IgD-negative memory B cell (primary cell): ENCODE data around the gene SLIT3. TPM values are rescaled to one million over a fixed set of nuclear protein-coding genes. Genes with fewer than 3 reads are reported as not detected.

Experiments
- H3K27ac Mint-ChIP-seq, 3 donors: one replicate each; pipeline ENCODE4 v1.8.0; 2020 to 2022; ENCODE audit warnings: mild to moderate bottlenecking in 3 of 3, mixed read lengths in 3 of 3, moderate library complexity in 1 of 3
- H3K27me3 Mint-ChIP-seq: one replicate; pipeline ENCODE4 v1.8.0; 2021; ENCODE audit warnings: mixed read lengths
- H3K36me3 Mint-ChIP-seq: one replicate; pipeline ENCODE4 v1.8.0; 2020; ENCODE audit warnings: mild to moderate bottlenecking, mixed read lengths
- H3K4me1 Mint-ChIP-seq, 3 donors: one replicate each; pipeline ENCODE4 v1.8.0; 2020 to 2022; ENCODE audit warnings: mixed read lengths in 3 of 3, mild to moderate bottlenecking in 1 of 3
- H3K4me3 Mint-ChIP-seq, 4 donors: one replicate each; pipeline ENCODE4 v1.8.0; 2020 to 2022; ENCODE audit warnings: mild to moderate bottlenecking in 4 of 4, mixed read lengths in 4 of 4, moderate library complexity in 3 of 4
- H3K9me3 Mint-ChIP-seq, 3 donors: one replicate each; pipeline ENCODE4 v1.8.0; 2020 to 2021; ENCODE audit warnings: mixed read lengths in 3 of 3, mild to moderate bottlenecking in 1 of 3
- polyA plus RNA-seq: library from polyadenylated mRNA; unstranded; fragments of 300-500 nt; fragmentation: Illumina TruSeq; gene quantifications from one replicate; pipeline ENCODE4 v1.2.3, GENCODE V29; 2021

SLIT3 gene
- polyA plus RNA-seq, 1 donor from 2014 or later, result not detected

DNA sequence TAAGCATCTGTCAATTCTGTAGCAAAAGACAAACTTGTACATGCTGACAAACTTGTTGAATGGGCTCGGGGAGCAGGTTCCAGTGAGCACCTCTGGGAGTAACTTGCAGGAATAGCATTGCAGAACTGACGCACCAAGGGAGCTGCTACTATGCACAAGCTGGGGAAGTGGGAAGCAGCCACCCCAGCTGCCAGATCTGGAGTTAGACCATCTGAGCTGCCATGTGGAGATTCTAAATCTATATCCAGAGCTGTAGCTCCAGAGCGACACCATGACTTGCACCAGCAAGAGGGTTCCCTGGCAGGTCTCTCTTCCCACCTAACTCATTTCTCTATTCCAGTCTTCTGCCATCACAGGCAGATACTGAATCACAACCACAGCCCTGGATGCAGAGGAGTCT lies 375.8 kb downstream of the SLIT3 start:
- Mint-ChIP-seq H3K27me3 (peaks cover 18% of the 10 kb centered on the region), H3K9me3 (no peaks in the 10 kb centered on the region), H3K4me3 (no peak overlapping the region), H3K27ac (no peak overlapping the region), H3K4me1 (peaks cover 1 to 9% (median 6%) of the 10 kb centered on the region in 3 donors), H3K36me3 (no peaks in the 10 kb centered on the region)

DNA sequence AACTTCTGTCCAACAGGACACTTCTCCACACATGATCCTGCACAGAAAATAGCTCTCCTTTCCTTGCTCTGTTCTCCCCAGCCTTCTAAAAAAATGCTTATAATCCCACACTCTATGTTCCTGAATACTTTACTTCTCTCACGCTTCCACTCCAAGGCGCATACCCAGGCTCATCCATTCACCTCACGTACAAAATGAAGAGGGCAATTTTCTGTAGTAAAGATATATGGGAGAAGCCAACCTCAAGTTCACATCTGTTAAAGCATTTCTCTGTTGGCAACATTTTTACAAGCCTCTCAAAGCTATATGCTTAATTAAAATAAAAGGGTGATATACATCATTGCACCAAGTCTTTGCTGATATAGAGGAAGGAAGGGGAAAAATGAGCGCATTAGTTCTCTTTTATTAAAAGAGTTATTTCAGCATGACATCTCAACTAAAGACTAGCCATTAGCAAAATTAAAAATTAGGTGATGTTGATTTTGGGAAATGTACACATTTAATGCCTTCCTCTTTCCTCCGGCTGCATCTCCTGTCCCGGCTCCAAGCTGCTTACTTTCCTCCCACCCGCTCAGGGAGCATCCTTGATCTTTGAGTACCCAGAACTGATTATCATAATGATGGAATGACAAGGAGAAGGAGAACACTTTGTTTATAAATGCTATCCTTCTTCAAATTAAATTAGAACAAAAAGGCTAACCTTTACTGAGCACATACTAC lies 379.6 kb downstream of the SLIT3 start:
- Mint-ChIP-seq H3K27ac (no peak overlapping the region), H3K4me1 (peaks cover 9 to 28% (median 20%) of the 10 kb centered on the region in 3 donors), H3K27me3 (peaks cover 21% of the 10 kb centered on the region), H3K9me3 (no peaks in the 10 kb centered on the region), H3K36me3 (no peaks in the 10 kb centered on the region), H3K4me3 (no peak overlapping the region)

DNA sequence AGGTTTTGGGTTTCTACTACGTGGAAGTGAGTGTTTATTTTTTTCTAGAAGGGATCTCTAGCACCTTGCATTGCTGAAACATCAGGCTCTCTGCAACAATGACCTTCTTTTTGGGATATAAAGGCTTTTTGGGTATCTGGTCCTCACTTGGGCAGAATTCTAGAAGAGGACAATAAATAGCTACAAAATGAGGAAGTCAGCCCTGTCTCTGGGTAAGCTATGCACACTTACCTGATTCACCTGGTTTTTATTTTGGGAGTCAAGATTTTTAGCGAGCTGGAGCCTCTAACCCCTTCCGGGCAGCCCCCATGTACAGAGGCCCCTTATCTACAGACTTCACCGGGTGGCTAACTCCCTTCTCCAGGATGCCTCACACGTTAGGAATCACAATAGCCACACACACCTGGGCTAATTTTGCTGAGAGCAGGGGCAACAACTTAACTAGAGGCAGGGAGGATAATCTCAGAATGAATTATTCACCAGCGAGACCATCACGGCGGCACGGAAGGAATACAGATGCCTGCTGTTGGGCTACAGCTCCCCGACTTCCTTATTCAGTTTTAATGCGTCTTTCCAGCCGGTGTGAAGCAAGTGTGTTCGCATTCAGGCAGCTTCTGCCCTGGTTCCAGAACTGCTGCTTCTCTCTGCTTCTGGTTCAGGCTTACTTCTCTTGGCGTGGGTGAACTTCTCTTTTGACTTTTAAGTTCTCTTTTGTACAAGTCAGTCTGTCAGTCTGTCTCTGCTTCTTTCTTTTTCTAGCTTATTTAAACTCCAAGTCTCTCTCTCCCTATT lies 380.7 kb downstream of the SLIT3 start:
- H3K27me3 Mint-ChIP-seq, result peaks cover 21% of the 10 kb centered on the region

DNA sequence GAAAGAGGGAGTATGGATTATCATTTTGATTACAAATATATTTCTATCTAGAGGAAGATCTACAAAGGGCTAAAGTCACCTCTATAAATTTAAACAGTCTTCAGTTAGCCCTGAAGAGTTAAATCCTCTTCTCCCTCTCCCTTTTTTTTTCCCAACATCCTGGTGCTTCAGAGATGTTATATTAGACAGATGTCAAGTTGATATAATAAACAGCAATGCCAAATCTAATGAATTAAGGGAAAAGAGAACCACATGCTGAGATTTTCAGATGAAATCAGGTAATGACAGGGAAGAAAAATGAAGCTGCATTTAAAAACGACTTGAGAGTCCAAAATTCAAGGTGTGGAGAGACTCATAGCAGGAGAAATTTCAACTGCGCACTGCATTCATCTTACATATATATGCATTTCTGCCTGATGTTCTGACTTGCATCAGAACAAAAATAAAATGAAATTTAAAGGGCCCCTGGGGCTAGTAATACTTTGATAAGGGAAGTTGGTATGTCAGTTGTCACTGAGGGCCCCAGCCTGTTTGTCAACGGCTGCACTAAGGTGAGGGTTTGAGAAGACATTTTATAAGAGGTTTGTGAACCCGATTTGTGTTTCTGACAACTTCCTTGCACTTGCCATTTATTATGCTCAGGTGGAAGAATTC lies 382.9 kb downstream of the SLIT3 start:
- Mint-ChIP-seq H3K4me1 (peaks cover 9 to 28% (median 20%) of the 10 kb centered on the region in 3 donors), H3K27ac (no peak overlapping the region), H3K27me3 (peaks cover 16% of the 10 kb centered on the region), H3K4me3 (no peak overlapping the region), H3K36me3 (no peaks in the 10 kb centered on the region), H3K9me3 (no peaks in the 10 kb centered on the region)

More for the DNA sequence above, 380.7 kb downstream of the SLIT3 start:
- no peak overlapping the region for H3K27ac Mint-ChIP-seq
- H3K4me3 Mint-ChIP-seq, result peak overlapping the region in 2 of 4 donors; percentile 49 to 53
- no peaks in the 10 kb centered on the region for H3K36me3 Mint-ChIP-seq
- H3K9me3 Mint-ChIP-seq, result no peaks in the 10 kb centered on the region
- peaks cover 9 to 28% (median 20%) of the 10 kb centered on the region in 3 donors for H3K4me1 Mint-ChIP-seq

DNA sequence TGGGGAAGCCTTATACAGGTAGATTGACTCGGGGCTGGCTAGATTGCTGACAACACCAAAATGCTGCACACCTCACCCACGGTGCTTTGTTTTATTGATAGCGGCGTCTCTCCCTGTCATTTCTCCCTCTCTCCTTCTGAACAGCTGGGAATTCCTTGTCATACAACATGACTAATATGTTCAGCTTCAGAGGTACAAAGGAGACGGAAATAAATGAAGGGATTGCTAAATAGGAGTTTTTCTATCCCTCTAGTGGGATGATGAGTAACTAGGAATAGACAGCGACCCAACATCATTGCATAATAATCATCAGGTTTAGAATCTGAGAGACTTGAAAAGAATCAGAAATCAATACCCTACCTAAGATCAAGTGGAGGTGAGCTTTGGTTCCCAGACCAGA lies 384.1 kb downstream of the SLIT3 start:
- Mint-ChIP-seq H3K27ac (no peak overlapping the region), H3K4me1 (peaks cover 9 to 28% (median 20%) of the 10 kb centered on the region in 3 donors), H3K9me3 (no peaks in the 10 kb centered on the region), H3K4me3 (no peak overlapping the region), H3K27me3 (peaks cover 20% of the 10 kb centered on the region), H3K36me3 (no peaks in the 10 kb centered on the region)

DNA sequence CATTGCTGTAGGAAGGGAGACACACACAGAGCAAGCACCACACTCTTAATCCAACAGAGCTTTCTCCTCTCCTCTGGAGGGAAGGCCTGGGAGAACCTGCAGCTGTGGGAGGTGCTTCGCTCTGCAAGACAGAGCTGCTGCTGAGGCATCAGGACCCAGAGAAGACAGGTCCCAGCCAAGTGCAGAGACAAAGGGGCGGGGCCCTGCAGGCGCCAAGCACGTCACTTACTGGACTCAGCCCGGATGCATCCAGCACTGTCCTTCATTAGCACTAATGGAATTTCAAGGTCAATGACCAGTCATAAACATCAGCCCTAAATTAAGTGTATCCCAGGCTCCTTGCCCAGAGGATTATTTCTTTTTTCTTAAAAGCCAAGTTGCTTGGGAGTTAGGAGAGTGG lies 384.7 kb downstream of the SLIT3 start:
- H3K9me3 Mint-ChIP-seq, result no peaks in the 10 kb centered on the region
- peaks cover 9 to 28% (median 20%) of the 10 kb centered on the region in 3 donors for H3K4me1 Mint-ChIP-seq
- H3K36me3 Mint-ChIP-seq, result no peaks in the 10 kb centered on the region
- no peak overlapping the region for H3K4me3 Mint-ChIP-seq
- peaks cover 16% of the 10 kb centered on the region for H3K27me3 Mint-ChIP-seq
- no peak overlapping the region for H3K27ac Mint-ChIP-seq

DNA sequence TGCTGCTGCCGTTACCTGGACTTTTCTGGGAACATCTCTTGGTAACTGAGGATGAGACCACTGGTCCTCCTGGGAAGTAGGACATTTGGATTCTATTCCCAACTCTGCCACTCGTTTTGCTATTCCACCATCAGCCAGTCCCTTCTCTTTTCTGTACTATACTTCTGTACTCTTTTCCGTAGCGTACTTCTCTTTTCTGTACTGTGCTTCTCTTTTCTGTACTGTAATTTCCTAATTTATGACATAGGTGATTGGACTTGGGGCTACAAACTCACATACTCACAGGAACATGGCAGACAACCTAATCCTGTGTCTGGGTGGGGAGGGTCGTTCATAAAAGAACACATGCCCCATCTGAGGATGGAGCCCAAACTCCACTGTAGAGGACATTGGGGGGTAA lies 386.4 kb downstream of the SLIT3 start:
- Mint-ChIP-seq H3K9me3 (no peaks in the 10 kb centered on the region), H3K4me1 (peaks cover 3 to 13% (median 10%) of the 10 kb centered on the region in 3 donors), H3K27ac (no peak overlapping the region), H3K27me3 (peaks cover 8% of the 10 kb centered on the region), H3K36me3 (no peaks in the 10 kb centered on the region), H3K4me3 (no peak overlapping the region)

DNA sequence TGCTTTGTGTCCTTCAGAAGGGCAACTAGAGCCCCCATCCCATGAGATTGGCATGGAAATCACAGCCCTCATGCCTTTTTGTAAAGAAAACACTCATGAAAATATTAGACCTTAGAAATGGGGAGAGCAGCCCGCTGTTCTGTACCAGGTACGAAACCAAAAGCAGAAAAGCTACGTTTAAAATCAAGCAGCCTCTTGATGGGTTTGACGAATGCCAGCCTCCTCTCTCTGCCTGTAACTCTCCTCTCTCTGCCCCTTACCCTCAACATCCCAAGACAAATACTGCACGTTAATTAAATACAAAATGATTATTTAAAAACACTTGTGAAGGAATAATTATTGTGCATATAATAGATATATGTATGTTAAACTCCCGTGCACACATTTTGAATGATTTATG lies 390.1 kb downstream of the SLIT3 start:
- Mint-ChIP-seq H3K36me3 (no peaks in the 10 kb centered on the region), H3K4me3 (no peak overlapping the region), H3K27ac (no peak overlapping the region)

DNA sequence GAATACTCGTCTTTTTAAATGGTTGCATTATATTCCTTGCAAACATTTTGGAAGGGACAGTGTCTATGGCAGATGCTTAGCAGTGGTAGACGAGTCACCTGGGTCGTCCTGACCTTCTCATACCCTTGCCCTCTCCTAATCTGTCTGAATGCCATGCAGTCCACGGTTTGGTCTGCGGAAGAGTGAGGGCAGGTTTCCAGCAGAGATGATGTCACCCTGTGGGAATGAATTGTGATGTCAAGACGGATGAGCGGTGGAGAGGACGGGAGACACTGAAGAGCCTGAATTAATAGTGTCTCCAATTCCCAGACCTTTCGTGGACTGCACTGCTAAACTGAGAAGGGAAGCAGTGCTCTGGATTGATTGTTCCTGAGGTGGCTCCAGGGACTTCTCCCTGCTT lies 392.7 kb downstream of the SLIT3 start:
- Mint-ChIP-seq H3K36me3 (no peaks in the 10 kb centered on the region), H3K27me3 (peaks cover 8% of the 10 kb centered on the region), H3K4me1 (no peaks in the 10 kb centered on the region), H3K9me3 (no peaks in the 10 kb centered on the region), H3K27ac (no peak overlapping the region), H3K4me3 (no peak overlapping the region)

More for the DNA sequence above, 390.1 kb downstream of the SLIT3 start:
- Mint-ChIP-seq H3K27me3 (peaks cover 5% of the 10 kb centered on the region), H3K4me1 (no peaks in the 10 kb centered on the region), H3K9me3 (no peaks in the 10 kb centered on the region)

DNA sequence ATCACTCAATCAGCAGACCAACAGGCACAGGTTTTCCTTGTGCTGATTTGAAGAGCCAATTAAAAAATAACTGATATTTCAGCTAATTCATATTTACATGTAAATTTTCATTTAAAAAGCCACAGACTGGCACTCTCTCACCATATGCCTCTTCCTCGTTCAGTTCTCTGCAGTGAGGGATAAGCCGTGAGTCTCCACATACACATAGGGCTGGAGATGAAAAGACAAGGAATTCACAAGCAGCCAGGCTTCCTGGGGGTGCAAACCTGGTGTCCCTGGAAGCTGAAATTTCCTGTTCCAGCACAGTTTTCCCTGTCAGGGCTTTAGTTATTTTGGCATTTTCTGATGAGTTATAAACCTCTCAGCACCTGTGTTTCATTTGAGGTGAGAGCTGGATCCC lies 397.9 kb downstream of the SLIT3 start:
- Mint-ChIP-seq H3K4me3 (no peak overlapping the region), H3K36me3 (no peaks in the 10 kb centered on the region), H3K27ac (peak overlapping the region in 1 of 3 donors; percentile 32), H3K27me3 (peaks cover 4% of the 10 kb centered on the region), H3K9me3 (peaks cover 0 to 4% (median 2%) of the 10 kb centered on the region in 3 donors), H3K4me1 (no peaks in the 10 kb centered on the region)

DNA sequence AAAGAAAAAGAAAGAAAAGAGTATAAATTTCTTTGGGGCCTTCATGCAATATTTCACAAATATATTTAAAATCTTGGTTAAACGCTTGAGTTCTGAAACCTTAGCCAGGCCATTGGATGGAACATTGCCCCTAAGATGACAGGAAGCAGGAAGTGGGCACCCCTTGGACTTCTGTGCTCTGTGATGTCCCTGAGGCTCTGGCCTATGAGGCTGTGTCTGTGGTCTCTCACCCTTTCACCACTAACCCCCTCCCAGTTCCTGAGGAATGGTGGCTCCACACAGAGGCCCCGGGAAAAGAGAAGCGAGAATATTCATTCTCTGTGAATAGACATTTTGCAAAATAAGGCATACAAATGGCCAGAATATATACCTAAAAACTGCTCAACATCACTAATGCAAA lies 401.3 kb downstream of the SLIT3 start:
- no peaks in the 10 kb centered on the region for H3K36me3 Mint-ChIP-seq
- peaks cover 0 to 4% (median 2%) of the 10 kb centered on the region in 3 donors for H3K9me3 Mint-ChIP-seq
- no peak overlapping the region for H3K4me3 Mint-ChIP-seq
- peaks cover 4% of the 10 kb centered on the region for H3K27me3 Mint-ChIP-seq
- peak overlapping the region in 1 of 3 donors; percentile 6 for H3K27ac Mint-ChIP-seq
- peaks cover 0 to 1% (median 0%) of the 10 kb centered on the region in 3 donors for H3K4me1 Mint-ChIP-seq

DNA sequence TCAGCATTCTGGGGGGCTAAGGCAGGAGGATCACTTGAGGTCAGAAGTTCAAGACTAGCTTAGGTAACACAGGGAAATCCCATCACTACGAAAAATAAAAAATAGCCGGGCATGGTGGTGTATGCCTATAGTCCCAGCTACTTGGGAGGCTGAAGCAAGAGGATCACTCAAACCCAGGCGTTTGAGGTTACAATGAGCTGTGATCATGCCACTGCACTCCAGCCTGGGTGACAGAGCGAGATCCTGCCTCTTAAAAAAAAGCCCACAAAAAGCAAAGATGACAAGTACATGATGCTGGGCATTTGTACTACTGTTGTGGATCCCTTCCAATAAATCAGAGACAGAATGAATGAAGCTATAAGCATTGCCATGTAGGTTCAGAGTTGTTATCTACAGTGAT lies 401.7 kb downstream of the SLIT3 start:
- H3K4me1 Mint-ChIP-seq, result peaks cover 0 to 1% (median 0%) of the 10 kb centered on the region in 3 donors
- H3K9me3 Mint-ChIP-seq, result peaks cover 0 to 4% (median 2%) of the 10 kb centered on the region in 3 donors
- H3K27me3 Mint-ChIP-seq, result peaks cover 4% of the 10 kb centered on the region
- H3K36me3 Mint-ChIP-seq, result no peaks in the 10 kb centered on the region
- H3K4me3 Mint-ChIP-seq, result peak overlapping the region in 1 of 4 donors; percentile 53
- no peak overlapping the region for H3K27ac Mint-ChIP-seq

DNA sequence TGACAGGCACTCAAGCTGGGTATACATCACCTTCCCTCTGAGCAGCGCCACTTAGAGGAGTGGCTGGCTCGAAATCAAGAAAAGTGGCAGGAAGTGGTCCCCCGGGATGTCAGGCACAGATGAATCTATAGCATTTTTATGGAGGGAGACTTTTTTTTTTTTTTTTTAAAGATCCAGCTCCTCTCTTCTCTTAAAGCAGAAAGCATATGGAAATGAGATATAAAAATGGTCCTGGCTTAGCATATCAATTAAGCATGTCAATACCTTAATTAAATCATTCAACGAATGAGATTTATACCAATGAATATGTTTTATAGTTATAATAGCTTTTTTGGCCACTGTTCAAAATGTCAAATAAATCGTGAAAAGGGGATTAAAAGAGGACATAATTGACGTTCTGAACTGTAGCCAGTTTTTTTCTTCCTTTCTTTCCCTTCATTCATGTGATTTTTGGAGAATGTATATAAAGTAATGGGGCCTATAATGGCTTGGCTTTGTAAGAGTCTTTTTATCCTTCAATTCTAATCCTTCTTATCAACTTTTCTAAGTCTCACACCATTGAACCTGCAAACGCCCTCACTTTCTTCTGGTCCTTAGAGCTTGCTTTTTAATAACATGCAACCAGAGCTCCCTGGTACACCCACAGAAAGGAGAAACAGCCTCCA lies 402.6 kb downstream of the SLIT3 start:
- H3K4me3 Mint-ChIP-seq, result no peak overlapping the region

DNA sequence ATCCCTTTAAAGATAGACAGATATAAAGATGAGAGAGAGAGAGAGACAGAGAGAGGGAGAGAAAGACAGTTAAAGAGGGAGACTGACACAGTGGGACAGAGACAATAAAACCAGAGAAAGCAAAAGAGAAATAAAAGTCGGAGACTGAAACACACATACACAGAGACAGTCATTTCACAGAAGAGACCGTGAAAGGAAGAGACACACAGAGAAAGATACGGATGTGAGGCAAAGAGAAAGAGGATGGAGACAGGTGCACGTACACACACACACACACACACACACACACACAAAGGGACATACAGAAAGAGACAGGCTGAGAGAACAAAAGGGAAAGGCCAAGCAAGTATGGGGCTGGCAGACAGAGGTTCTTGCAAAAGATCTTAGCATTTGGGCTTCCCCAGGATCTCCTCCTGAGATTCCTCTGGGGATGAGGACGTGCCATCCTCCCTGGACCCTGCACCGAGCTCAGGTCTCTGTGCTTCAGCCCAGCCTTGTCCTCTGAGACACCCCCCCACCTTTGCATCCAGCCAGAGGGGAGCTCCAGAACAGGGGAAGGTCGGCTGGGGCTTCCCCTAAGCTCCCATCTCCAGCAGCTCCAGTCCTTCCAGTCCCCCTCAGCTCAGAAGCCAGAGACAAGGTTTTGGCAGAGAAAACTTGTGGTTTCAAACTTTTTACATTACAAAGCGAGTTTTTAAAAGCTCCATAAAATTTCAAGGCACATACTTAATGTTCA lies 403.4 kb downstream of the SLIT3 start:
- Mint-ChIP-seq H3K27me3 (no peaks in the 10 kb centered on the region), H3K4me3 (no peak overlapping the region), H3K36me3 (no peaks in the 10 kb centered on the region), H3K9me3 (peaks cover 0 to 4% (median 2%) of the 10 kb centered on the region in 3 donors), H3K4me1 (peaks cover 0 to 1% (median 0%) of the 10 kb centered on the region in 3 donors), H3K27ac (peak overlapping the region in 1 of 3 donors; percentile 4)

More for the DNA sequence above, 402.6 kb downstream of the SLIT3 start:
- peaks cover 0 to 1% (median 0%) of the 10 kb centered on the region in 3 donors for H3K4me1 Mint-ChIP-seq
- peaks cover 0 to 4% (median 2%) of the 10 kb centered on the region in 3 donors for H3K9me3 Mint-ChIP-seq
- H3K27me3 Mint-ChIP-seq, result peaks cover 4% of the 10 kb centered on the region
- H3K36me3 Mint-ChIP-seq, result no peaks in the 10 kb centered on the region
- H3K27ac Mint-ChIP-seq, result no peak overlapping the region
